Liver (tissue), 9 donors: Measurements from ENCODE around the gene PFKP. TPM values are rescaled to one million over a fixed set of nuclear protein-coding genes. Genes with fewer than 3 reads are reported as not detected.

Experiments
- DNase-seq: peaks from one replicate; pipeline ENCODE4 v3.0.0-alpha.2; 2017; ENCODE audit warnings: low spot score
- H3K27ac ChIP-seq, 2 donors: one replicate each; pipeline ENCODE4 v1.7.0; 2013; ENCODE audit warnings: inconsistent platforms in 2 of 2, low read length in 2 of 2, control low read depth in 1 of 2, low read depth in 1 of 2, mild to moderate bottlenecking in 1 of 2
- H3K27me3 ChIP-seq, 4 donors: one replicate each; pipeline versions ENCODE4 v1.6.1 to v1.7.0; 2013; ENCODE audit warnings: low read length in 3 of 4, inconsistent platforms in 1 of 4, mild to moderate bottlenecking in 1 of 4, moderate library complexity in 1 of 4; ENCODE audit not compliant: control insufficient read depth in 4 of 4, insufficient read depth in 4 of 4
- H3K36me3 ChIP-seq, 4 donors: one replicate each; pipeline versions ENCODE4 v1.6.1 to v1.7.0; 2013; ENCODE audit warnings: low read length in 3 of 4, mild to moderate bottlenecking in 3 of 4, low read depth in 1 of 4, moderate library complexity in 1 of 4; ENCODE audit not compliant: control insufficient read depth in 4 of 4, insufficient read depth in 3 of 4
- H3K4me1 ChIP-seq, 4 donors: one replicate each; pipeline versions ENCODE4 v1.6.1 to v1.7.0; 2013; ENCODE audit warnings: low read length in 3 of 4, mild to moderate bottlenecking in 3 of 4, moderate library complexity in 1 of 4; ENCODE audit not compliant: control insufficient read depth in 4 of 4, insufficient read depth in 4 of 4
- H3K4me3 ChIP-seq, 3 donors: one replicate each; pipeline versions ENCODE4 v1.6.1 to v1.7.0; 2013; ENCODE audit warnings: low read length in 3 of 3, control low read depth in 1 of 3, low read depth in 1 of 3, mild to moderate bottlenecking in 1 of 3
- H3K9ac ChIP-seq, 2 donors: one replicate each; pipeline ENCODE4 v1.7.0; 2013; ENCODE audit warnings: low read length in 2 of 2, mild to moderate bottlenecking in 2 of 2, moderate library complexity in 2 of 2, control low read depth in 1 of 2, low read depth in 1 of 2
- H3K9me3 ChIP-seq, 4 donors: one replicate each; pipeline versions ENCODE4 v1.6.1 to v1.7.0; 2013; ENCODE audit warnings: low read length in 3 of 4; ENCODE audit not compliant: control insufficient read depth in 4 of 4
- ATF3 ChIP-seq: IDR thresholded peaks from 2 replicates; pipeline ENCODE4 v1.6.1; 2016; ENCODE audit warnings: antibody characterized with exemption
- CTCF ChIP-seq: fragments of 150-350 bp; IDR thresholded peaks from 2 replicates; pipeline ENCODE4 v1.5.1; 2017; ENCODE audit warnings: improper control_type of control experiment, low read depth, low read length; ENCODE audit not compliant: missing input control
- HNF4G ChIP-seq: IDR thresholded peaks from 2 replicates; pipeline ENCODE4 v1.6.1; 2016; ENCODE audit warnings: antibody characterized with exemption
- NR2F2 ChIP-seq: IDR thresholded peaks from 2 replicates; pipeline ENCODE4 v1.6.1; 2016; ENCODE audit warnings: antibody characterized with exemption
- REST ChIP-seq: IDR thresholded peaks from 2 replicates; pipeline ENCODE4 v1.6.1; 2016; ENCODE audit warnings: antibody characterized with exemption, mild to moderate bottlenecking
- RXRA ChIP-seq, 2 donors: IDR thresholded peaks; 2 replicates each; pipeline ENCODE4 v1.6.1; 2017 to 2018; ENCODE audit warnings: antibody characterized with exemption in 2 of 2, mild to moderate bottlenecking in 1 of 2
- SP1 ChIP-seq: IDR thresholded peaks from 2 replicates; pipeline ENCODE4 v1.6.1; 2018; ENCODE audit warnings: antibody characterized with exemption, mild to moderate bottlenecking
- TAF1 ChIP-seq: conservative IDR thresholded peaks from 2 replicates; pipeline ENCODE4 v1.6.1; 2016; ENCODE audit warnings: antibody characterized with exemption, mild to moderate bottlenecking
- ZBTB33 ChIP-seq: IDR thresholded peaks from 2 replicates; pipeline ENCODE4 v1.6.1; 2016; ENCODE audit warnings: antibody characterized with exemption
- WGBS: extraction: QIAGEN DNeasy Blood & Tissue Kit; methylation state at CpG from one replicate; pipeline ENCODE4 v1.1.7; 2013; 5-methylcytosine and 5-hydroxymethylcytosine counted together
- polyA plus RNA-seq, 2 donors: library from polyadenylated mRNA; stranded (reverse) in 1 of 2; unstranded in 1 of 2; fragments of 200-250 nt in 1 of 2; fragments of >200 nt in 1 of 2; fragmentation: Nextera tagmentation in 1 of 2; extraction: Ambion mirVana in 1 of 2; gene quantifications; one replicate each; pipeline versions ENCODE4 v1.2.1 to v1.2.3, GENCODE V29; 2013 to 2015
- total RNA-seq, 2 donors: library from RNA; depleted of rRNA; stranded (reverse); fragments of >200 nt; gene quantifications; one replicate each; pipeline ENCODE4 v1.2.3, GENCODE V29; 2014
- donor health status: healthy.
- donor health status: healthy.
- donor health status: healthy.
- donor health status: healthy.
- donor health status: healthy.

PFKP gene
- total and polyA plus RNA-seq, 4 donors, result 1.1 to 5.0 (median 2.8) TPM

- H3K4me1 ChIP-seq, result no peaks in the 10 kb centered on the region
- H3K9me3 ChIP-seq, result no peaks in the 10 kb centered on the region
- WGBS, result 77% methylated on average over 5 of the region's 5 CpGs
- no peak overlapping the region for H3K9ac ChIP-seq
- no peak overlapping the region for H3K27ac ChIP-seq
- DNase-seq, result no peak
- H3K27me3 ChIP-seq, result peaks cover 0 to 3% (median 0%) of the 10 kb centered on the region in 4 donors
- TF ChIP-seq NR2F2 (no peak), SP1 (no peak), ZBTB33 (no peak), ATF3 (no peak), REST (no peak), CTCF (no peak)
- H3K36me3 ChIP-seq, result no peaks in the 10 kb centered on the region
- no peak overlapping the region for H3K4me3 ChIP-seq
These were observed 24.6 kb downstream of the PFKP start for GRCh38 chr10:3091921-3092320.

- TF ChIP-seq ZBTB33 (no peak), RXRA (IDR thresholded peaks at IDR 0.05) (no peak), TAF1 (no peak), ATF3 (no peak), HNF4G (no peak)
- no peak overlapping the region for H3K4me3 ChIP-seq
- no peak for DNase-seq
- no peaks in the 10 kb centered on the region for H3K36me3 ChIP-seq
- no peaks in the 10 kb centered on the region for H3K4me1 ChIP-seq
- no peaks in the 10 kb centered on the region for H3K9me3 ChIP-seq
- no peak overlapping the region for H3K27ac ChIP-seq
- H3K9ac ChIP-seq, result no peak overlapping the region
- H3K27me3 ChIP-seq, result peaks cover 0 to 3% (median 0%) of the 10 kb centered on the region in 4 donors
- WGBS, result 80% methylated on average over 5 of the region's 5 CpGs
These were observed 26.6 kb downstream of the PFKP start for GRCh38 chr10:3093996-3094395.
